ENCODE results near the gene SYNRG.

DNA sequence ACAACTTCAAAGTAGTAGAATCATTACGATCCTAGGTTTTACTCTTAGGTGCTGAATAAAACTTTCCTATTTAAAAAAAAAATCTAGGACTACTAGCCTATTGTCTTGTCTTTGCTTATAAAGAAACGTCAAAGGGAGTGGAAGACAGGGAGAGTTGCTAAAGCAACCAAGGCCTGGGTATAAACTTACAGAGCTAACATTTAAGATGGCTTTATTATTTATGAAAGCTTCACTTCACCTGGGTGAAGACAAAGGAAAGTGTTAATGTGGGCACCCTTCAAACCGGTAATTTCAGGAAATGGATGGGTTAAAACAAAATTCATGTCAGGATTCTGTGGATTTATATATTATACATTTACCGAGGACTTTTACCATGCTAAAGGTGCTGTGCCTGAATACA, 117.1 kb downstream of the SYNRG start:
- no peak for TF ChIP-seq CTCF (IDR thresholded peaks at IDR 0.05)
- TF ChIP-seq, protein P1, sequence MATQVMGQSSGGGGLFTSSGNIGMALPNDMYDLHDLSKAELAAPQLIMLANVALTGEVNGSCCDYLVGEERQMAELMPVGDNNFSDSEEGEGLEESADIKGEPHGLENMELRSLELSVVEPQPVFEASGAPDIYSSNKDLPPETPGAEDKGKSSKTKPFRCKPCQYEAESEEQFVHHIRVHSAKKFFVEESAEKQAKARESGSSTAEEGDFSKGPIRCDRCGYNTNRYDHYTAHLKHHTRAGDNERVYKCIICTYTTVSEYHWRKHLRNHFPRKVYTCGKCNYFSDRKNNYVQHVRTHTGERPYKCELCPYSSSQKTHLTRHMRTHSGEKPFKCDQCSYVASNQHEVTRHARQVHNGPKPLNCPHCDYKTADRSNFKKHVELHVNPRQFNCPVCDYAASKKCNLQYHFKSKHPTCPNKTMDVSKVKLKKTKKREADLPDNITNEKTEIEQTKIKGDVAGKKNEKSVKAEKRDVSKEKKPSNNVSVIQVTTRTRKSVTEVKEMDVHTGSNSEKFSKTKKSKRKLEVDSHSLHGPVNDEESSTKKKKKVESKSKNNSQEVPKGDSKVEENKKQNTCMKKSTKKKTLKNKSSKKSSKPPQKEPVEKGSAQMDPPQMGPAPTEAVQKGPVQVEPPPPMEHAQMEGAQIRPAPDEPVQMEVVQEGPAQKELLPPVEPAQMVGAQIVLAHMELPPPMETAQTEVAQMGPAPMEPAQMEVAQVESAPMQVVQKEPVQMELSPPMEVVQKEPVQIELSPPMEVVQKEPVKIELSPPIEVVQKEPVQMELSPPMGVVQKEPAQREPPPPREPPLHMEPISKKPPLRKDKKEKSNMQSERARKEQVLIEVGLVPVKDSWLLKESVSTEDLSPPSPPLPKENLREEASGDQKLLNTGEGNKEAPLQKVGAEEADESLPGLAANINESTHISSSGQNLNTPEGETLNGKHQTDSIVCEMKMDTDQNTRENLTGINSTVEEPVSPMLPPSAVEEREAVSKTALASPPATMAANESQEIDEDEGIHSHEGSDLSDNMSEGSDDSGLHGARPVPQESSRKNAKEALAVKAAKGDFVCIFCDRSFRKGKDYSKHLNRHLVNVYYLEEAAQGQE (IDR thresholded peaks at IDR 0.05), result no peak
- TF ChIP-seq JUNB (IDR thresholded peaks at IDR 0.05), result no peak
- no peak for TF ChIP-seq MYC (IDR thresholded peaks at IDR 0.05; ENCODE audit: borderline replicate concordance, low read length)
- TF ChIP-seq RAD21 (conservative IDR thresholded peaks at IDR 0.05 in 1 of 2, IDR thresholded peaks at IDR 0.05 in 1 of 2), result no peak
- no peak for TF ChIP-seq CBX8 (IDR thresholded peaks at IDR 0.05)
- TF ChIP-seq HOXA7 (CRISPR knock-in tag; IDR thresholded peaks at IDR 0.05), result no peak
- TF ChIP-seq, protein P2, sequence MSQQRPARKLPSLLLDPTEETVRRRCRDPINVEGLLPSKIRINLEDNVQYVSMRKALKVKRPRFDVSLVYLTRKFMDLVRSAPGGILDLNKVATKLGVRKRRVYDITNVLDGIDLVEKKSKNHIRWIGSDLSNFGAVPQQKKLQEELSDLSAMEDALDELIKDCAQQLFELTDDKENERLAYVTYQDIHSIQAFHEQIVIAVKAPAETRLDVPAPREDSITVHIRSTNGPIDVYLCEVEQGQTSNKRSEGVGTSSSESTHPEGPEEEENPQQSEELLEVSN (IDR thresholded peaks at IDR 0.05; ENCODE audit: borderline replicate concordance, low read depth), result no peak
- TF ChIP-seq ZC3H11A (IDR thresholded peaks at IDR 0.05), result no peak
- TF ChIP-seq, protein P3, sequence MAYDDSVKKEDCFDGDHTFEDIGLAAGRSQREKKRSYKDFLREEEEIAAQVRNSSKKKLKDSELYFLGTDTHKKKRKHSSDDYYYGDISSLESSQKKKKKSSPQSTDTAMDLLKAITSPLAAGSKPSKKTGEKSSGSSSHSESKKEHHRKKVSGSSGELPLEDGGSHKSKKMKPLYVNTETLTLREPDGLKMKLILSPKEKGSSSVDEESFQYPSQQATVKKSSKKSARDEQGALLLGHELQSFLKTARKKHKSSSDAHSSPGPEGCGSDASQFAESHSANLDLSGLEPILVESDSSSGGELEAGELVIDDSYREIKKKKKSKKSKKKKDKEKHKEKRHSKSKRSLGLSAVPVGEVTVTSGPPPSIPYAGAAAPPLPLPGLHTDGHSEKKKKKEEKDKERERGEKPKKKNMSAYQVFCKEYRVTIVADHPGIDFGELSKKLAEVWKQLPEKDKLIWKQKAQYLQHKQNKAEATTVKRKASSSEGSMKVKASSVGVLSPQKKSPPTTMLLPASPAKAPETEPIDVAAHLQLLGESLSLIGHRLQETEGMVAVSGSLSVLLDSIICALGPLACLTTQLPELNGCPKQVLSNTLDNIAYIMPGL (CRISPR knock-in tag; IDR thresholded peaks at IDR 0.05; ENCODE audit: borderline replicate concordance), result no peak
- no peak for TF ChIP-seq EP300 (IDR thresholded peaks at IDR 0.05)
- TF ChIP-seq POLR2A (IDR thresholded peaks at IDR 0.05; ENCODE audit: low read length), result no peak
- no peak for TF ChIP-seq CEBPB (IDR thresholded peaks at IDR 0.05)
- TF ChIP-seq CHD4 (IDR thresholded peaks at IDR 0.05; ENCODE audit: borderline replicate concordance), result no peak

All from A549 (cell line).